Activated T-cell treated with anti-CD3 and anti-CD28 coated beads, Interleukin-2, amount 50 U/mL, for 24 hours (primary cell): ENCODE data around the gene GPR22.

ENCODE experiments used
- DNase-seq: peaks from one replicate; pipeline ENCODE4 v3.0.0-alpha.2; 2020
- H3K27ac Mint-ChIP-seq: 2 replicates; pipeline ENCODE4 v1.8.0; 2020; ENCODE audit warnings: mild to moderate bottlenecking, mixed read lengths
- H3K27me3 Mint-ChIP-seq: 2 replicates; pipeline ENCODE4 v1.8.0; 2020; ENCODE audit warnings: mixed read lengths
- H3K36me3 Mint-ChIP-seq: 2 replicates; pipeline ENCODE4 v1.8.0; 2020; ENCODE audit warnings: low read depth, mixed read lengths
- H3K4me1 Mint-ChIP-seq: 2 replicates; pipeline ENCODE4 v1.8.0; 2020; ENCODE audit warnings: low read depth, mixed read lengths
- H3K4me3 Mint-ChIP-seq: 2 replicates; pipeline ENCODE4 v1.8.0; 2020; ENCODE audit warnings: mild to moderate bottlenecking, moderate library complexity, mixed read lengths
- H3K9me3 Mint-ChIP-seq: 2 replicates; pipeline ENCODE4 v1.8.0; 2020; ENCODE audit warnings: mixed read lengths

GPR22 gene

GRCh38 chr7:107463139-107464078, 6.4 kb upstream of the GPR22 start:
- H3K27me3 Mint-ChIP-seq = no peaks in the 10 kb centered on the region
- H3K36me3 Mint-ChIP-seq = peaks cover 11% of the 10 kb centered on the region
- H3K4me1 Mint-ChIP-seq = peaks cover 2% of the 10 kb centered on the region
- no peak overlapping the region for H3K4me3 Mint-ChIP-seq
- DNase-seq = peak; percentile 44
- H3K27ac Mint-ChIP-seq = no peak overlapping the region
- H3K9me3 Mint-ChIP-seq = no peaks in the 10 kb centered on the region

GRCh38 chr7:107464666-107465226, 5.1 kb upstream of the GPR22 start:
- H3K27ac Mint-ChIP-seq = no peak overlapping the region
- H3K36me3 Mint-ChIP-seq = peaks cover 2% of the 10 kb centered on the region
- DNase-seq = no peak
- no peak overlapping the region for H3K4me3 Mint-ChIP-seq
- no peaks in the 10 kb centered on the region for H3K27me3 Mint-ChIP-seq
- H3K4me1 Mint-ChIP-seq = peaks cover 2% of the 10 kb centered on the region
- H3K9me3 Mint-ChIP-seq = no peaks in the 10 kb centered on the region

- no peak overlapping the region for H3K4me3 Mint-ChIP-seq
- no peak for DNase-seq
- no peaks in the 10 kb centered on the region for H3K9me3 Mint-ChIP-seq
Measured at GRCh38 chr7:107467972-107468371, 1.9 kb upstream of the GPR22 start.

GRCh38 chr7:107468824-107469223, 1.0 kb upstream of the GPR22 start:
- H3K27me3 Mint-ChIP-seq = no peaks in the 10 kb centered on the region
- peaks cover 2% of the 10 kb centered on the region for H3K4me1 Mint-ChIP-seq
- no peak for DNase-seq
- no peak overlapping the region for H3K27ac Mint-ChIP-seq
- H3K36me3 Mint-ChIP-seq = no peaks in the 10 kb centered on the region
- no peaks in the 10 kb centered on the region for H3K9me3 Mint-ChIP-seq
- H3K4me3 Mint-ChIP-seq = no peak overlapping the region

More at GRCh38 chr7:107467972-107468371, 1.9 kb upstream of the GPR22 start:
- Mint-ChIP-seq H3K36me3 (no peaks in the 10 kb centered on the region), H3K4me1 (peaks cover 2% of the 10 kb centered on the region), H3K27me3 (no peaks in the 10 kb centered on the region), H3K27ac (no peak overlapping the region)

GRCh38 chr7:107471292-107472070, 1.6 kb downstream of the GPR22 start:
- Mint-ChIP-seq H3K4me1 (peaks cover 4% of the 10 kb centered on the region), H3K9me3 (no peaks in the 10 kb centered on the region), H3K27me3 (no peaks in the 10 kb centered on the region), H3K36me3 (peaks cover 5% of the 10 kb centered on the region), H3K27ac (no peak overlapping the region), H3K4me3 (no peak overlapping the region)
- no peak for DNase-seq

GRCh38 chr7:107472116-107472515, 2.3 kb downstream of the GPR22 start:
- Mint-ChIP-seq H3K27ac (no peak overlapping the region), H3K36me3 (peaks cover 5% of the 10 kb centered on the region), H3K4me1 (peaks cover 4% of the 10 kb centered on the region), H3K4me3 (no peak overlapping the region), H3K9me3 (no peaks in the 10 kb centered on the region), H3K27me3 (no peaks in the 10 kb centered on the region)
- no peak for DNase-seq

GRCh38 chr7:107474104-107474521, 4.3 kb downstream of the GPR22 start:
- no peaks in the 10 kb centered on the region for H3K9me3 Mint-ChIP-seq

GRCh38 chr7:107479303-107479702, 9.4 kb downstream of the GPR22 start:
- DNase-seq = no peak
- Mint-ChIP-seq H3K4me3 (no peak overlapping the region), H3K9me3 (no peaks in the 10 kb centered on the region), H3K36me3 (peaks cover 10% of the 10 kb centered on the region), H3K27me3 (no peaks in the 10 kb centered on the region), H3K27ac (no peak overlapping the region), H3K4me1 (peaks cover 11% of the 10 kb centered on the region)

More at GRCh38 chr7:107474104-107474521, 4.3 kb downstream of the GPR22 start:
- no peak for DNase-seq
- Mint-ChIP-seq H3K4me1 (peaks cover 1% of the 10 kb centered on the region), H3K4me3 (no peak overlapping the region), H3K27me3 (no peaks in the 10 kb centered on the region), H3K27ac (no peak overlapping the region), H3K36me3 (peaks cover 6% of the 10 kb centered on the region)

- DNase-seq = no peak
- Mint-ChIP-seq H3K4me3 (no peak overlapping the region), H3K27me3 (no peaks in the 10 kb centered on the region), H3K36me3 (peaks cover 9% of the 10 kb centered on the region), H3K4me1 (peaks cover 18% of the 10 kb centered on the region), H3K27ac (no peak overlapping the region), H3K9me3 (no peaks in the 10 kb centered on the region)
Measured at GRCh38 chr7:107480932-107481331, 11.1 kb downstream of the GPR22 start.

- Mint-ChIP-seq H3K4me3 (no peak overlapping the region), H3K27me3 (no peaks in the 10 kb centered on the region), H3K27ac (no peak overlapping the region), H3K9me3 (peaks cover 3% of the 10 kb centered on the region), H3K4me1 (peaks cover 26% of the 10 kb centered on the region), H3K36me3 (peaks cover 12% of the 10 kb centered on the region)
- DNase-seq = no peak
Measured at GRCh38 chr7:107482571-107482970, 12.7 kb downstream of the GPR22 start.

- no peak overlapping the region for H3K4me3 Mint-ChIP-seq
Measured at GRCh38 chr7:107486041-107486440, 16.2 kb downstream of the GPR22 start.

GRCh38 chr7:107492875-107493274, 23.0 kb downstream of the GPR22 start:
- DNase-seq = no peak
- Mint-ChIP-seq H3K36me3 (peaks cover 21% of the 10 kb centered on the region), H3K27ac (no peak overlapping the region), H3K9me3 (no peaks in the 10 kb centered on the region), H3K4me3 (no peak overlapping the region), H3K27me3 (no peaks in the 10 kb centered on the region), H3K4me1 (peaks cover 45% of the 10 kb centered on the region)

More at GRCh38 chr7:107486041-107486440, 16.2 kb downstream of the GPR22 start:
- Mint-ChIP-seq H3K27ac (peak overlapping the region; percentile 59), H3K9me3 (peaks cover 3% of the 10 kb centered on the region), H3K27me3 (no peaks in the 10 kb centered on the region), H3K4me1 (peaks cover 36% of the 10 kb centered on the region), H3K36me3 (peaks cover 20% of the 10 kb centered on the region)
- DNase-seq = no peak

- Mint-ChIP-seq H3K4me3 (no peak overlapping the region), H3K36me3 (peaks cover 29% of the 10 kb centered on the region), H3K9me3 (no peaks in the 10 kb centered on the region), H3K27ac (no peak overlapping the region), H3K4me1 (peaks cover 49% of the 10 kb centered on the region), H3K27me3 (no peaks in the 10 kb centered on the region)
- DNase-seq = no peak
Measured at GRCh38 chr7:107494315-107494751, 24.5 kb downstream of the GPR22 start.

GRCh38 chr7:107494884-107495283, 25.0 kb downstream of the GPR22 start:
- peaks cover 46% of the 10 kb centered on the region for H3K4me1 Mint-ChIP-seq
- H3K27ac Mint-ChIP-seq = no peak overlapping the region
- H3K4me3 Mint-ChIP-seq = no peak overlapping the region
- H3K27me3 Mint-ChIP-seq = no peaks in the 10 kb centered on the region
- no peak for DNase-seq
- H3K36me3 Mint-ChIP-seq = peaks cover 32% of the 10 kb centered on the region
- H3K9me3 Mint-ChIP-seq = no peaks in the 10 kb centered on the region
